Measurements from ENCODE around the gene BRSK1.

DNA sequence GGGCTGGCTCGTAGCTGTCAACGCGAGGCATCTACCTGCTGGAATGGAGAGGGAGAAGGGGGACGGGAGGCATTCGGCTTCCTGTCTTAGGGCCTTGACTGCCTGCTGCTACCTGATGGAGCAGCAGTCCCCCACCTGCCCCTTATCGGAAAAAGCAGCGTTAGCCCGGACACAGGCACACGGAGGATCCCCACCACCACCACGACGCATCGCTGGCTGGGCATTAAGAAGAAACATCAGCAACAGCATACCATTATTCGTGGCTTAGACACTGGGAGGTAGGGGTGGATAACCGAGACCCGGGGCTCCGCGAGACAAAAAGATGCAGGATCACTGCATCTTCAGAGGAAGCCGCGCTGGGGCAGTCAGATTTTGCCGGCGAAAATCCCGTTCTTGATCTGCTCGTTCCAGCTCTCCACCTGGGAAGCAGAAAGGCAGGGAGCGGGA lies 69.6 kb downstream of the BRSK1 start:
- TF ChIP-seq, protein P1, sequence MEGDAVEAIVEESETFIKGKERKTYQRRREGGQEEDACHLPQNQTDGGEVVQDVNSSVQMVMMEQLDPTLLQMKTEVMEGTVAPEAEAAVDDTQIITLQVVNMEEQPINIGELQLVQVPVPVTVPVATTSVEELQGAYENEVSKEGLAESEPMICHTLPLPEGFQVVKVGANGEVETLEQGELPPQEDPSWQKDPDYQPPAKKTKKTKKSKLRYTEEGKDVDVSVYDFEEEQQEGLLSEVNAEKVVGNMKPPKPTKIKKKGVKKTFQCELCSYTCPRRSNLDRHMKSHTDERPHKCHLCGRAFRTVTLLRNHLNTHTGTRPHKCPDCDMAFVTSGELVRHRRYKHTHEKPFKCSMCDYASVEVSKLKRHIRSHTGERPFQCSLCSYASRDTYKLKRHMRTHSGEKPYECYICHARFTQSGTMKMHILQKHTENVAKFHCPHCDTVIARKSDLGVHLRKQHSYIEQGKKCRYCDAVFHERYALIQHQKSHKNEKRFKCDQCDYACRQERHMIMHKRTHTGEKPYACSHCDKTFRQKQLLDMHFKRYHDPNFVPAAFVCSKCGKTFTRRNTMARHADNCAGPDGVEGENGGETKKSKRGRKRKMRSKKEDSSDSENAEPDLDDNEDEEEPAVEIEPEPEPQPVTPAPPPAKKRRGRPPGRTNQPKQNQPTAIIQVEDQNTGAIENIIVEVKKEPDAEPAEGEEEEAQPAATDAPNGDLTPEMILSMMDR (IDR thresholded peaks at IDR 0.05), result no peak
- no peak for TF ChIP-seq POLR2A (IDR thresholded peaks at IDR 0.05)

Measured in testis (tissue), 2 donors.